Hematopoietic multipotent progenitor cell (in vitro differentiated cells): ENCODE data around the gene F2RL3. TPM values are rescaled to one million over a fixed set of nuclear protein-coding genes. Genes with fewer than 3 reads are reported as not detected.

ENCODE experiments used
- DNase-seq, 3 donors: peaks; one replicate each; pipeline ENCODE4 v3.0.0-alpha.2; 2011 to 2015; ENCODE audit warnings: low read depth in 2 of 3, low spot score in 2 of 3
- total RNA-seq: library from RNA; depleted of rRNA; stranded (reverse); fragments of >200 nt; gene quantifications from one replicate; pipeline ENCODE4 v1.2.3, GENCODE V29; 2012

F2RL3 gene
- total RNA-seq, 1 donor: 2.4 TPM

DNA sequence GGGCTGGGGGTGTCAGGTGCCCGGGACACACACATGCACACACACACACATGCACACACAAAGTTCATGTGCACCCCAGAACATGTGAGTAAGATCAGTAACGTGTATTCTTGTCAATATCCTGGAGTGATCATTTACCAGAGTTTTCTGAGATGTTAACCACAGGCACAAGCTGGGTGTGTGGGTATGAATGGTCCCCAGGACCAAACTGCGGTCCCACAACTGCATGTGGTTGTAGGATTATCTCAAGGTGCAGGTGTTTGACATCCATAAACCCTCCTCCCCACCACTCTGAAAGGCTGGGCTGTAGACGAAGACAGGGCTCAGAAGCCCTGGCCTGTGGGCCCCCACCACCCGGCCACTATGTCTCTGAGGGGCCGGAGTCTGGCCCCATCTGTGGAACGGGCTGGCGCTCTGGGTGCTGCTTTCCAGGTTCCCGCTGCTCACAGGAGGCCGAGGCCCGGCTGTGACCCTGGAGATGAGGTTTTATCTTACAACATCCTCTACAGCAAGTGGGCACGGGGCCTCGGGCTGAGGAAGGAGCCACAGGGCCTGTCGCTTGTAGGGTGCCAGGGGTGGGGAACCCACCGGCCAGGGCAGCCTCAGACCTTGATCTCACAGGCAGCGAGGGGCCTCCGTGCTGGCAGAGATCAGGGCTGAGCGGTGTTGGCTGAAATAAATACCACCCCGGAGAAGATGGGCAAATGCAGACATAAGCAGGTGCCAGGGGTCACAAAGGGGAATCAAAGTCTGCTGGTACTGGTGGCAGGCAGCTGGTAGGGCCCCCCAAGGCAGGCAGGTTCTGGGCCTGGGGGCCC, 4.3 kb downstream of the F2RL3 start:
- no peak for DNase-seq

DNA sequence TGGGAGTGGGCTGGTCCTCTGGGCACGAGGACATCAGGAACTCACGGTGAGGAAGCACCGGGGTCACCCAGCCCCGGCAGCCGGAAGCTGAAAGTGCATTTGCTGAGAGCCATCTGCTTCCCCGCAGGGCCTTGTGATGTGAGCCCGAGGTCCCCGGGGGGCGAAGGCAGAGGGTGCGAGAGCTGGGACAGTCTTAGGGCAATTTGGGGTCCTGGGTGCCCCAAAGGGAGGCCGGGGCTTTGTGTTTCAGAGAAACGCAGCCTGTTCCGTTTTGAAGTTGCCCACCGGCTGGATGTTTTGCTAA, 4.8 kb downstream of the F2RL3 start:
- peak in 2 of 3 donors; percentile 68 to 89 for DNase-seq

DNA sequence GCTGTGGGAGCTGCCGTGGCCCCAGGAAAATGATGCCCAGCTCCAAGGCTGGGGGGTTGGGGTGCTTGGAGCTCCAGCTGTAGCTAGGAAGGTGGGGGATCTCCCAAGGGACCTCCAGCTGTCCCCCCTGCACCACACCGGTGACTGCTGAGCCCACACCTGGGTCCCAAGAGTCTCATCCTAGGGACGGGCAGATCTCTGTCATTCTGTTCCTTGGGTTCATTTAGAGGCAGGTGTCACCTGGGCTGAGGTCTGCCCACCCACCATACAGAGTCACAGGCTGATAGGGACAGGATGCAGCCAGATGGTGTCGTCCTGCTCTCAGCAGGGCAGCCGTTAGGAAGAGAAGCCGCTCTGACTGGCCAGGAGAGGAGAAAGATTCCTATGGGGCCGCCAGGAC, 5.3 kb downstream of the F2RL3 start:
- peak in 1 of 3 donors; percentile 20 for DNase-seq

DNA sequence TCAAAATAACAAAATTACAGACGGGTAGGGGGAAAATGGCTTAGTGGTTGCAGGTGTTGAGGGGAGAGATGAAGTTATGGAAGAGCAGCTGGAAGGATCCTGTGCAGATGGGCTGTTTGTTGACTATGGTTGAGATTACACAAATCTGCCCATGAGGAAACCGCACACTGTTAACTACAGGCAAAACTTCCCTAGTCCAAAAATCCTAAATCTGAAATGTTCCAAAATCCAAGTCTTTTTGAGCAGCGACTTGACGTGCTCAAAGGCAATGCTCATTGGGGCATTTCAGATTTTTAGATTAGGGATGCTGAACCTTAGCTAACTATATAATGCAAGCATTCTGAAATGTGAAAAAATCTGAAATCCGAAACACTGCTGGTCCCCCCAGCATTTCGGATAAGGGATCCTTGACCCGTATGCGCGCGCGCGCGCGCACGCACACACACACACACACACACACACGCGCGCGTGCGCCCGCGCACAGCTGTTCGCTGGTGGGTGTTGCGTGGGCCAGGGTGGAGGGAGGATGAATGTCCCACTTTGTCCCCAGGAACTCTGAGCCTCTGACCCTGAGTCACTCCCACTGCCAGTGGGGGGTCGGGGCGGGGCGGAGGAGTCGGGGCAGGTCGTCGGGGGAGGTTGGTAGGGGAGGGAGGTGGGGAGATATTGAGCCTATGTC, 6.8 kb downstream of the F2RL3 start:
- peak in 2 of 3 donors; percentile 23 to 26 for DNase-seq

DNA sequence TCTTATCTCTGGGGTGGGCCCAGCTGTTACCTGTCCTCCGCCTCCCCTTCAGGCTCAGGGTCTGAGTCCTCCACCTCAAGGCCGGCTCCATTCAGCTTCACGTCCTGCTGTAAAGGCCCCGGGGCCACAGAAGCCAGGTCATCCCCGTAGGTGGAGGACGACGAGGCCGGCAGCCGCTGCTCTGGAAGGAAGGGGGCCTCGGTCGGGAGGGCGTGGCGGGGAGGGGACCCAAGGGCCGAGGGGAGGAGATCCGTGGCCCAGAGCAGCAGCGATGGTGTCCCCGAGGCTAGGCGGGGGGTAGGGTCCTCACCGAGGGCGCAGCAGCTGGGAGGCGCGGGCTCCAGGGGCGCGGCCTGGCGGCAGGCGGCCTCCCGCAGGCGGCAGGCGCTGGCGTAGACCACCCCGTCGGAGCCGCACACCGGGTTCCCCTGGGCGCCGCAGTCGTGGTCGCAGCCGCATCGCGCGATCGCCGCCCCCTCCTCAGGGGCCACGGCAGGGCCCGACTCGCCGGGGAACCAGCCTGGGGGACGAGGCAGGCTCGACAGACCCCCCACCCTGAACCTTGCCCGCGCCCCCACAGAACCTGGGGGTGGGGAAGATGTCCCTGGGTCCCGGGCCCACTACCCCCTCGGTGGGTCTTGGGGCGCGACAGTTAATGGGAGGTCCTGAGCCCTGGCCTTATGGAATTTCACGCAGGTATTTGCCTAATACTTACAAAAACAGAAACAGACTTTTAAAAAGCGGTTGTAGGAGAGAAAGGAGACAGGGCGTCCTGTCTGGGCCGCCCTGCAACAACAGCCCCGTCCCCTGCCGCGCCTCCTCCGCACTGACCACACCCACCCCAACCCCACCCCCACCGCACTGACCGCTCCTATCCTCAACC, 7.6 kb downstream of the F2RL3 start:
- no peak for DNase-seq

DNA sequence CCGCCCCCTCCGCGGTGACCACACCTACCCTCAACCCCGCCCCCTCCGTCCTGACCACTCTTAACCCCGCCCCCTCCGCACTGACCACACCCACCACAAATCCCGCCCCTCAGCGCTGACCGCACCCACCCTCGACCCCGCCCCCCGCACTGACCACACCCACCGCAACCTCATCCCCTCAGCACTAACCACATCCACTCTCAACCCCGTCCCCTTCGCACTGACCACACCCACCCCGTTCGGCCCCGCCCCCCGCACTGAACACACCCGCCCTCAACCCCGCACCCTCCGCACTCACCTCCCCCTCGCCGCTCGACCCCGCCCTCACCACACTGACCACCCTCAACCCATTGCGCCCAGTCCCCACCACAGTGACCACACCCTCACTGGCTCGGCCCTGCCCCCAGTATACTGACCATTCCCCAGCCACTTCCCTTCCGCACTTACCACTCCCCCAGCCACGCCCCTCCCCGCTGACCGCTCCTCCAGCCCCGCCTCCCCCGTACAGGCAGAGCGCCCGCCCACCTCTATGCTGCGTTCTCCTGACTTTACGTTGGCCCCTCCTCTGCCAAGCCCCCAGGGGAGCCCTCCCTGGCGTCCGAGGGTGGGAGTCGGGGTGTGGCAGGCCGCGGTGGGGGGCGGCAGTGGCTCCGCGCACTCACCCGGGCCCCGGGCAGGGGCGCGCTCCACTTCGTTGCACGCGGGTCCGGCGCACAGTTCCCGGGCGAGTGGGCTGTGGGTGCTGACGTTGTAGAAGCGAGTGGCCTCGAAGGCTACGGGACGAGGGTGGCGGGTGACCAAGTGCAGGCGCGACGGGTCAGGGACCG, 8.4 kb downstream of the F2RL3 start:
- peak; percentile 37 to 76 (median 41) for DNase-seq

DNA sequence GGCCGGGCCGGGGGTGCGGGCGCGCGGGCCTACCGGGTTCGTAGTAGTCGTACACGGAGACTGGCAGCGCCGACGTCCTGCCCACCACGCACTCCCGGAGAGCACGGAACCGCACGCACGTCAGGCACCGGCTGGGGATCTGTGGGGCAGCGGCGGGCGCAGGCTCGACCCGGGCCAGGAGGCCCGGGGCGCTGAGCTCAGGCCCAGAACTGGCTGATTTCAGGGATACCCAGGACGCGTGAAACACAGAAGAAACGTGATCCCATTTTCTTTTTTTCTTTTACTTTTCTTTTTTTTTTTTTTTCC, 9.0 kb downstream of the F2RL3 start:
- peak in 1 of 3 donors; percentile 36 for DNase-seq

DNA sequence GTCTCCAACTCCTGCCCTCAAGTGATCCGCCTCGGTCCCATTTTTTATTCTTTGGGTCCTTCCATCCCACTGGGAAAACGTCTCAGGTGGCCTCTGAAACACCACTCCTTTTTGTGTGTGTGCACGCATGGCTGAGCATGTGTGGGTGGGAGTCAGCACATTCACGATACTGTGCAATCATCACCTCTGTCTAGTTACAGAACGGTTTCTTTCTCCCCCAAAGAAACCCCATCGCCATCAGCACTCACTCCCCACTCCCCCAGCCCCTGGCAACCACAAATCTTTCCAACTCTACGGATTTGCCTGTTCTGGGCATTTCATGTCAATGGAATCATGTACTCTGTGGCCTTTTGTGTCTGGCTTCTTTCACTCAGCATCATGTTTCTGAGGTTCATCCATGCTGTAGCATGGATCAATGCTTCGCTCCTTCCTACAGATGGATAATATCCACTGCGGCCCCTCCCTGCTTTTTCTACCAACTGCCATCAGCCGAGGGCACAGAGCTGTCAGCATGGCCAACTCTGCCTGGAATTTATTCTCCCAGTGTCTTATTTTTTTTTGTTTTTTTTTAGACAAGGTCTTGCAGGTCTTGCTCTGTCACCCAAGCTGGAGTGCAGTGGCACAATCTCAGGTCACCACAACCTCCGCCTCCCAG, 9.7 kb downstream of the F2RL3 start:
- DNase-seq: no peak

DNA sequence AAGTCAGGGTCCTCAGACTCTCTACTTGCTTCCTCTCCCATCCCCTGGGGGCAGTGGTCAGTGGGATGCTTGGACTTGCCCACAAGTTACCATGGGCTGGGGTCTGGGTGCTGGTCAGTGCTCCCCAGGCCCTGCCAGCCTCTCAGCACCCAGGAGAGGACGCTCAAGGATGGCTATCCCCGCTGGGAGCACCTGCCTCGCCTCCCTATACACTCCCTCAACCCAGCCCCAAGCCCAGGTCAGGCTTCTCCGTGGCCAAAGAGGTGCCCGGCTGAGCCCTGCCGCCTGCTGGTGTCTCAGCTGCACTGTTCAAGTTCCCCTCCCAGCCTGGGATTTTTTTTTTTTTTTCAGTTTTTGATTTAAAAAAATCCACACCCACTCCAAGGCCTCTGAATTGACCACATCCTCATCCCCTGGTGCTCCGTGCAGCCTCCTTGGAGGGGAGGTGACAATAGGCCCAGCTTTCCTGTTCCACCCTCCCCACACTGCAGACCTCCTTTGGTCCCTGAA, 10.8 kb downstream of the F2RL3 start:
- DNase-seq: peak in 2 of 3 donors; percentile 61 to 66

DNA sequence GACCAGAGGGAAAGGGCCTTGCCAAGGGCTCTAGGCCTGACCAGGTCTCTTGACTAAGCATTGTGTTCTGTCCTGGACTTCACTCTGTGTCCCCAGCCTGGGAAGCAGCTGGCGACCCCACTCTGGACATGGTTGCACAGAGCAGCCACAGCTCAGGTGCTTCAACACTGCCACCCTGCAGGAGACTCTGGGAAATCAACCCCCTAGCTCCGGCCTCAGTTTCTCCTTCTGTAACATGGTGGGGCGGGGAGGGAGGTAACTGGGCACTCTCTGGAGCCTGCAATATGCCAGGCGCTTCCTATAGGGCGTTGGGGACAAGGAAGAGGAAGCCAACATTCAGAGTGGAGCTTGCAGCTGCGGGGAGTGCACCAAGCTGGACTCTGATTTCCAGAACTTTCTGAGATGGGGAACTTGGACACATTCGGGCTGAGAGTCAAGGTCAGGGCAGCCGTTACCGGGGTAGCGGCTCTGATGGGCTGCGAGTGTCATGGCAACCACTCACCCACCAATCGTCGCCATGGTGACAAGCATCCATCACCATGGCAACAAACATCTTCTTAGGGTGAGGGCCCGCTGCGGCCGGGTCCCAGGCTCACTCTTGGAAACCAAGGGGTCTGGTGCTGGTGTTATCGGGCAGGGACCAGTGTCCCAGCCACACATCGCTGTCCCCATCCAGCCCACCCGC, 12.8 kb downstream of the F2RL3 start:
- no peak for DNase-seq

DNA sequence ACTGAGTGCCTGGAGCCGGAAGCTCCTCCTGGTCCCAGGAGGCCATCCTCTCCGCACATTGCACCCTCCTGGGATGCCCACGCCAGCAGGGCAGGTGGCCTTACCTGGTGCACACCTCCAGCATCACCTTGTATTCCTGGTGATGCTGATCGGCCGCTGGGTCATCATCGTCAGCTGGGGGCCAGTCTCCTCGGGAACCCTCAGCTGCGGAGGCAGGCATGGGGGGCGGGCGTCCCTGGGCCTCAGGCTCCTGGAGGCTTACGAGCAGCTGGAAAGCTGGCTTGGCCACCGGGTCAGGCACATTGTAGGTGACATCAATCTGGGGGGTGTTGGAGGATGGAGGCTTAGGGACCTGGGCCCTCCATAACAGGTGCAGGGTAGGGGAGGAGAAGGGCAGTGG, 13.7 kb downstream of the F2RL3 start:
- no peak for DNase-seq

DNA sequence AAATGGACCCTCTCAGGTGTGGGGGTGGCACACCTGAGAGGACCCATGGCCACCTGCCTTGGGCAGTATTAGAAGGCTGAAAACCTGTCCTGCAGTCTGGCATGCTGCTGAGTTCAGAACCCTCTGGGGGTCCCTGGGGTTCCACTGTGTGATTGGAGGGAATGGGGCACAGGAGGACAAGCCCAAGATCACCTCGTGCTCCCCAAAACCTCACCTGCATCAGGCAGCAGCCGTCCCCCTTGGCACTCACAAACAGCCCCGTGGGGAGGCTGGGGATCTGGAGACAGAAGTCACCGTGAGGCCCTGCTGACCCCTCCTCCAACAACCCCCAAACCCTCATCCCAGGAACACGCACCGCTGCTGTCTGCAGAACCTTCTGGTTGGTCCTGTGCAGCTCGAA, 14.5 kb downstream of the F2RL3 start:
- DNase-seq: no peak

DNA sequence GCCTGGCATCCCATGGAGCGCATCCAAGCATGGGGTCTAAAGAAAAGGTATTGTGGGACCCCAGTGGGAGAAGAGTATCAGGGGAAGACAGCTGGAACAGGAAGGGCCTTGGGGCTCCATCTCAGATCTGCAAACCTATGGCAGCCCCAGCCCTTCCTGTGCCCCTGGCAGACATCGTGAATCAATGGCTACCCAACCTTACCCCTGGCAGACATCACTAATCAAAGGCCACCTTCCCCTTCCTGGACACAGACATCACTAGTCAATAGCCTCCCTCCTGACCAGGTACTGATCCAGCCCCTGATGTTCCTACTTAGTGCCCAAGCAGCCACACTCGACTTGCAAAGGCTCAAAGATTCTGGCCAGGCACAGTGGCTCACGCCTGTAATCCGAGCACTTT, 15.8 kb downstream of the F2RL3 start:
- DNase-seq: no peak

DNA sequence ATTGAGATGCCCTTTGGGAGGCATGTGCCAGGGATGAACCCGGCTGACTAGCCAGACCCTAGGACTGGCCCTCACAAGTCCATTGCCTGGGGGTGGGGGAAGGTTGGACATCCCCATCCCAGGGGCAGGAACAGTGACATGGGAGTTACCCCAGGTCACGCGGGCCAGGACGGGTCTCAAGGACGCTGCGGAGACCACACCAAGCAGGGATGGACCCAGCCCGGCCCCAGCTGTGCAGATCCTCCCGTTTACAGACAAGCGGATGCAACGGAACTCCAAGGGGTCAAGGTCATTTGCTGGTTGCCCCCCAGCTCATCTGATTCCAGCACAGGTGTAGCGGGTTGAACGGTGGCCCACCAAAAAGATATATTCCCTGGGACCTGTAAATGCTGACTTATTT, 20.0 kb downstream of the F2RL3 start:
- DNase-seq: no peak

DNA sequence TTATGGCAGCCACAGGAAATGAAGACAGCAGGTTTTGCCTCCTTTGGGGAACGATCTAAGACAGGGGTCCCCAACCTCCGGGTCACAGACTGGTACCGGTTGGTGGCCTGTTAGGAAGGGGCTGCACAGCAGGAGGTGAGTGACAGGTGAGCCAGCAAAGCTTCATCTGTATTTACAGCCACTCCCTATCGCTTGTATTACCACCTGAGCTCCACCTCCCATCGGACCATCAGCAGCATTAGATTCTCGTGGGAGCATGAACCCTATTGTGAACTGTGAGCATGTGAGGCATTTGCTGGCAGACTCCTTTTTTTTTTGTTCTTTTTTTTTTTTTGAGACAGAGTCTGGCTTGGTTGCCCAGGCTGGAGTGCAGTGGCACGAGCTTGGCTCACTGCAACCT, 22.2 kb downstream of the F2RL3 start:
- DNase-seq: no peak

DNA sequence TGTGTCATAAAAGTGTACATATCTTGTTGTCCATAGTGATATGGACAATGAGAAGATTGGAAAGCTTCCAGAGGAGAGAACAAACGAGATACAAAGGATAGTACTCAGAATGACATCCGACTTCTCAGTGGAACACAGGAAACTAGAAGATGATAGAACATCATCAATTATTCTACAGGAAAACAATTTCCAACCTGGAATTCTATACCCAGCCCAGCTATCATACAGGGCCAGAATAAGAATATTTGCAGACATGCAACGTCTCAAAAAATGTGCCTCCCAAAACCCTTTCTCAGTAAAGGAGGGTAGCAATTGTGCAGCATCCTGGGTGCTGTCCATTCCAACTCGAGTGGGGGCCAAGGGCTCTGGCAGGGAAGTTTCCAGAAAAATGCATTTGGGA, 24.0 kb downstream of the F2RL3 start:
- no peak for DNase-seq

DNA sequence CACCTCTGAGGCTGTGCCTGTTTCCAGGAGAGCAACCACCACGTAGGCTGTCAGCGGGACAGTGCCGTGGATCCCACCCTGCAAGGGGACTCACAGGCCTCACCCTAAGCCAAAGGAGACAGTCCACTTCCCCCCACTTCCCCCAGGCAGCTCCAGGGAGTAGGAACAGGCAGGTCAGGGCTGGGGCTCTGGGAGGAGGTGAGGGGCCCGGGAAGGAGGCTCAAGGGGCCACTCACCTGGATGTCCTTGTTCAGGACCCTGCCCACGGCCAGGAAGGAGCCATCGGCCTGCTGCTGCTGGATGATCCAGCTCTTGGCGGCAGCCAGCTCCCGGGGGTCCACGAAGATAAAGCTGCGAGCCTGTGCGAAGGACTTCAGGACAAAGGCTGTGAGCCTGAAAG, 25.6 kb downstream of the F2RL3 start:
- no peak for DNase-seq

DNA sequence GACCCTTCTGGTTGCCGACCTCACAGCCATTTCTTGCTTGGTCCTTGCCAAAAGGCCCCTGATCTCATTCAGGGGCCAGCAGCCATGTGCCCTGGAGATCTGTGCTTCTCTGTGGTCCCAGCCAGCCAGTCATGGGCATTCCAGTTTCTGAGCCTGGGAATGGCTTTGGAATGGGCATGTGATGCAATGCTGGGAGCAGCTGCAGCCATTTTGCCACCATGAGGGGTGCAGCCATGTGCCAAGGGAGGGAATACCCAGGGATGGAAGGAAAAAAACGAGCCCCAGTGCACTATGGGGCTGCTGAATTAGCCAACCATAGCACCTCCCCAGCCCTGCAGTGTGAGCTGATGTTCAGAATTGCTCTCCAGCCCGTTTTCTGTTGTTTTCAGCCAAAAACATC, 26.3 kb downstream of the F2RL3 start:
- DNase-seq: no peak

DNA sequence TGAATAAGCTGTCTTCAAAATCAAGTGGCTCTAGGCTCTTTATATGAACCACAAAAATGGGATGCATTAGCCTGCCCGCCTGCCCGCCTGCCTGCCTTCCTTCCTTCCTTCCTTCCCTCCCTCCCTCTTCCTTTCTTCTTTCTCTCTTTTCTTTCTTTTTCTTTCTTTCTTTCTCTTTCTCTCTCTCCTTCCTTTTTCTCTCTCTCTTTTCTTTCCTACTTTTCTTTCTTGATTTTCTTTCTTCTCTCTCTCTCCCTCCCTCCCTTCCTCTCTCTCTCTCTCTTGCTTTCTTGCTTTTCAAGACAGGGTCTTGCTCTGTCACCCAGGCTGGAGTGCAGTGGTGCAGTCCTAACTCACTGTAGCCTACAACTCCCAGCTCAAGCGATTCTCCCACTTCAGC, 26.9 kb downstream of the F2RL3 start:
- DNase-seq: no peak

DNA sequence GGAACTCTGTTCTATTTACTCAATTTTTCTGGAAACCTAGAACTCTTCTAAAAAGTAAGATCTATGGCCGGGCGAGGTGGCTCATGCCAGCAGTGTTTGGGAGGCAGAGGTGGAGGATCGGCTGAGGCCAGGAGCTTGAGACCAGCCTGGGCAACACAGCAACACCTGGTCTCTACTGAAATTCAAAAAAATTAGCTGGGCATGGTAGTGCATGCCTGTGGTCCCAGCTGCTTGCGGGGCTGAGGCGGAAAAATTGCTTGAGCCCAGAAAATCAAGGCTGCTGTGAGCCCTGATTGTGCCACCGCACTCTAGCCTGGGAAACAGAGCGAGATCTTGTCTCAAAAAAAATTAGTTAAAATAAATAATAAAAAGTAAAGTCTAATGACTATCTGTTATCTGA, 28.6 kb downstream of the F2RL3 start:
- no peak for DNase-seq
